ENCODE data around the gene CSMD2.

GRCh38 chr1:34049477-34049876 lies 115.6 kb downstream of the CSMD2 start:
- TF ChIP-seq CTCF (IDR thresholded peaks at IDR 0.05 in 4 of 5, conservative IDR thresholded peaks at IDR 0.05 in 1 of 5), result no peak
- no peak for TF ChIP-seq POLR2A (IDR thresholded peaks at IDR 0.05)

Measured in gastrocnemius medialis (tissue), 4 donors.